Rectal smooth muscle tissue (tissue), 1 donor: ENCODE results near the gene PLXNA4.

ENCODE experiments used
- H3K27ac ChIP-seq: one replicate; pipeline ENCODE4 v1.7.0; 2013; ENCODE audit warnings: low read depth, low read length, inconsistent platforms
- H3K27me3 ChIP-seq: one replicate; pipeline ENCODE4 v1.7.0; 2013; ENCODE audit warnings: low read length; ENCODE audit not compliant: control insufficient read depth, insufficient read depth
- H3K36me3 ChIP-seq: one replicate; pipeline ENCODE4 v1.7.0; 2013; ENCODE audit warnings: low read length; ENCODE audit not compliant: control insufficient read depth, insufficient read depth
- H3K4me1 ChIP-seq: one replicate; pipeline ENCODE4 v1.7.0; 2013; ENCODE audit warnings: low read length; ENCODE audit not compliant: control insufficient read depth, insufficient read depth
- H3K4me3 ChIP-seq: one replicate; pipeline ENCODE4 v1.7.0; 2013; ENCODE audit warnings: low read length
- H3K9ac ChIP-seq: one replicate; pipeline ENCODE4 v1.7.0; 2013; ENCODE audit warnings: low read length

PLXNA4 gene

GRCh38 chr7:132083537-132084123 is 492.6 kb downstream of the PLXNA4 start:
- no peak overlapping the region for H3K27ac ChIP-seq
- peaks cover 3% of the 10 kb centered on the region for H3K4me1 ChIP-seq
- no peaks in the 10 kb centered on the region for H3K36me3 ChIP-seq
- no peak overlapping the region for H3K9ac ChIP-seq
- no peaks in the 10 kb centered on the region for H3K27me3 ChIP-seq
- no peak overlapping the region for H3K4me3 ChIP-seq

- no peak overlapping the region for H3K9ac ChIP-seq
- no peak overlapping the region for H3K4me3 ChIP-seq
- H3K4me1 ChIP-seq, result peaks cover 3% of the 10 kb centered on the region
- no peak overlapping the region for H3K27ac ChIP-seq
- no peaks in the 10 kb centered on the region for H3K27me3 ChIP-seq
- H3K36me3 ChIP-seq, result no peaks in the 10 kb centered on the region
Measured at GRCh38 chr7:132083126-132083525, 493.1 kb downstream of the PLXNA4 start.

GRCh38 chr7:132082394-132082793 is 493.9 kb downstream of the PLXNA4 start:
- no peak overlapping the region for H3K9ac ChIP-seq
- no peak overlapping the region for H3K27ac ChIP-seq
- no peak overlapping the region for H3K4me3 ChIP-seq
- peaks cover 3% of the 10 kb centered on the region for H3K4me1 ChIP-seq
- H3K27me3 ChIP-seq, result no peaks in the 10 kb centered on the region
- no peaks in the 10 kb centered on the region for H3K36me3 ChIP-seq

- no peaks in the 10 kb centered on the region for H3K36me3 ChIP-seq
- no peaks in the 10 kb centered on the region for H3K27me3 ChIP-seq
- no peak overlapping the region for H3K9ac ChIP-seq
- no peak overlapping the region for H3K4me3 ChIP-seq
- H3K27ac ChIP-seq, result no peak overlapping the region
- peaks cover 3% of the 10 kb centered on the region for H3K4me1 ChIP-seq
Measured at GRCh38 chr7:132081686-132082085, 494.6 kb downstream of the PLXNA4 start.

- Histone ChIP-seq H3K36me3 (no peaks in the 10 kb centered on the region), H3K27ac (no peak overlapping the region), H3K4me1 (peaks cover 3% of the 10 kb centered on the region), H3K27me3 (no peaks in the 10 kb centered on the region), H3K4me3 (no peak overlapping the region), H3K9ac (no peak overlapping the region)
Measured at GRCh38 chr7:132080967-132081668, 495.2 kb downstream of the PLXNA4 start.

GRCh38 chr7:132080467-132080866 is 495.8 kb downstream of the PLXNA4 start:
- Histone ChIP-seq H3K27ac (no peak overlapping the region), H3K36me3 (no peaks in the 10 kb centered on the region), H3K9ac (no peak overlapping the region), H3K27me3 (no peaks in the 10 kb centered on the region), H3K4me1 (peaks cover 3% of the 10 kb centered on the region), H3K4me3 (no peak overlapping the region)

GRCh38 chr7:132078891-132079735 is 497.2 kb downstream of the PLXNA4 start:
- no peak overlapping the region for H3K27ac ChIP-seq
- H3K36me3 ChIP-seq, result no peaks in the 10 kb centered on the region
- no peak overlapping the region for H3K9ac ChIP-seq
- peaks cover 3% of the 10 kb centered on the region for H3K4me1 ChIP-seq
- no peaks in the 10 kb centered on the region for H3K27me3 ChIP-seq
- no peak overlapping the region for H3K4me3 ChIP-seq

GRCh38 chr7:132077971-132078685 is 498.1 kb downstream of the PLXNA4 start:
- Histone ChIP-seq H3K9ac (no peak overlapping the region), H3K4me3 (no peak overlapping the region), H3K4me1 (peaks cover 3% of the 10 kb centered on the region), H3K36me3 (no peaks in the 10 kb centered on the region), H3K27me3 (no peaks in the 10 kb centered on the region), H3K27ac (no peak overlapping the region)

- H3K27ac ChIP-seq, result no peak overlapping the region
- no peak overlapping the region for H3K9ac ChIP-seq
- no peaks in the 10 kb centered on the region for H3K27me3 ChIP-seq
- no peaks in the 10 kb centered on the region for H3K36me3 ChIP-seq
- peaks cover 3% of the 10 kb centered on the region for H3K4me1 ChIP-seq
- H3K4me3 ChIP-seq, result no peak overlapping the region
Measured at GRCh38 chr7:132076301-132077035, 499.8 kb downstream of the PLXNA4 start.

- Histone ChIP-seq H3K4me1 (no peaks in the 10 kb centered on the region), H3K4me3 (no peak overlapping the region), H3K27me3 (no peaks in the 10 kb centered on the region), H3K27ac (no peak overlapping the region), H3K36me3 (no peaks in the 10 kb centered on the region), H3K9ac (no peak overlapping the region)
Measured at GRCh38 chr7:132075515-132075914, 500.8 kb downstream of the PLXNA4 start.

GRCh38 chr7:132073920-132074589 is 502.2 kb downstream of the PLXNA4 start:
- H3K36me3 ChIP-seq, result no peaks in the 10 kb centered on the region
- H3K4me1 ChIP-seq, result no peaks in the 10 kb centered on the region
- H3K9ac ChIP-seq, result no peak overlapping the region
- H3K27me3 ChIP-seq, result no peaks in the 10 kb centered on the region
- H3K27ac ChIP-seq, result peak overlapping the region; percentile 27
- H3K4me3 ChIP-seq, result no peak overlapping the region
